Measurements from ENCODE around the gene KANSL2.

DNA sequence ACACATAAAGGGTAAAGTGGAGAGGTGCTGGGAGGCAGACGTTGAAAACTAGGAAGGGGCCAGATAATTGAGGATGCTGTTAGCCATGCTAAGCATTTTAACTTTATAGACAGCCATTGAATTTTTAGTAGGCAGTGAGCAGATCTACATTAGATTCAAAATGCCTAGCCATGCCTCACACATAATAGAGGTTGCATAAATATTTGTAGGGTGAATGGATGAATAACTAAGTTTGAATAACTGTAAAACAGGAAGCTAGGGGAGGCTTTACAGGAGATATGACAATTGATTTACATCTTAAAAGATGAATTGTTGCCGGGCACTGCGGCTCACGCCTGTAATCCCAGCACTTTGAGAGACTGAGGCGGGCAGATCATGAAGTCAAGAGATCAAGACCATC lies 46.8 kb upstream of the KANSL2 start:
- TF ChIP-seq EP300 (IDR thresholded peaks at IDR 0.05), result no peak
- TF ChIP-seq, protein P1, sequence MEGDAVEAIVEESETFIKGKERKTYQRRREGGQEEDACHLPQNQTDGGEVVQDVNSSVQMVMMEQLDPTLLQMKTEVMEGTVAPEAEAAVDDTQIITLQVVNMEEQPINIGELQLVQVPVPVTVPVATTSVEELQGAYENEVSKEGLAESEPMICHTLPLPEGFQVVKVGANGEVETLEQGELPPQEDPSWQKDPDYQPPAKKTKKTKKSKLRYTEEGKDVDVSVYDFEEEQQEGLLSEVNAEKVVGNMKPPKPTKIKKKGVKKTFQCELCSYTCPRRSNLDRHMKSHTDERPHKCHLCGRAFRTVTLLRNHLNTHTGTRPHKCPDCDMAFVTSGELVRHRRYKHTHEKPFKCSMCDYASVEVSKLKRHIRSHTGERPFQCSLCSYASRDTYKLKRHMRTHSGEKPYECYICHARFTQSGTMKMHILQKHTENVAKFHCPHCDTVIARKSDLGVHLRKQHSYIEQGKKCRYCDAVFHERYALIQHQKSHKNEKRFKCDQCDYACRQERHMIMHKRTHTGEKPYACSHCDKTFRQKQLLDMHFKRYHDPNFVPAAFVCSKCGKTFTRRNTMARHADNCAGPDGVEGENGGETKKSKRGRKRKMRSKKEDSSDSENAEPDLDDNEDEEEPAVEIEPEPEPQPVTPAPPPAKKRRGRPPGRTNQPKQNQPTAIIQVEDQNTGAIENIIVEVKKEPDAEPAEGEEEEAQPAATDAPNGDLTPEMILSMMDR (IDR thresholded peaks at IDR 0.05), result no peak
- TF ChIP-seq POLR2AphosphoS5 (IDR thresholded peaks at IDR 0.05), result no peak

Data from sigmoid colon (tissue), 4 donors.